Breast epithelium (tissue), 3 donors: ENCODE measurements around the gene DTNA.

ENCODE experiments used
- CTCF ChIP-seq, 3 donors: fragments of 450-650 bp; IDR thresholded peaks; one replicate each; pipeline ENCODE4 v1.5.1; 2016 to 2017; ENCODE audit warnings: antibody characterized with exemption in 3 of 3, mild to moderate bottlenecking in 3 of 3, moderate library complexity in 3 of 3
- POLR2A ChIP-seq: fragments of 450-650 bp; IDR thresholded peaks from one replicate; pipeline ENCODE4 v1.6.1; 2016; ENCODE audit warnings: antibody characterized with exemption, mild to moderate bottlenecking, moderate library complexity
- POLR2AphosphoS5 ChIP-seq, 3 donors: sonication (generic); formaldehyde crosslinking; IDR thresholded peaks; one replicate each; pipeline ENCODE4 v1.6.1; 2017; ENCODE audit warnings: antibody characterized with exemption in 3 of 3

DNA sequence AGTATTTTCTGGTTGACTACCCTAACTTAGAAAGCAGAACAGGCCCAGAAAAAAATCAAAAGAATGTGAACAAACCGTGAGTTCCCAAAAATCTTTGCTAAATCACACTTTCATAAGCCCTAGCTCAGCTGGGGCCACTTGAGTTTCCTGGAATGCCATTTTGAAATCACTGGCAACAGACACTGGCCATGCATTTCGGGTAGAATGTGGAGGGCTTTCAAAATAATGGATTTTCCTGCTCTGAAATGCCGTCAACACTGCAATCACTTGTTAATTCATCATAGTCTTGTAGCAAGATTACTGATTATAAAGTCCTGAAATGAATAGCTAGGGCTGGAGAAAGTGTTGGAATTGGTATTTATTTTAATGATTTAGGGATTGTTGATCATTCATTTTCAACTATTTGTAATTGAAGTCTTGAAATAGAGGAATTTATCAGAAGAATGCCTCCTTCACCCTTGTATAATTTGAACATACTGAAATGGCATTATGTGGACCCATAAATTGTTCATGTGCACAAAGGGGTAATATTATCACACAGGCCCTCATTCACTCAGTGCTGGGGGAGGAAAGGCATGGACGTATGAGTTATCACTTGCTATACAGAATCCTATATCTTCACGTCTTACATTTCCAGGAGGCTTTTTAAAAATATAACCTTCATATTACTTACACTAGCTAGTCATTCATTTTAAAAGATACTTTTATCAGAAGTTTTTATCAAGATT, 134.8 kb downstream of the DTNA start:
- TF ChIP-seq CTCF (IDR thresholded peaks at IDR 0.05) (no peak), POLR2A (no peak), POLR2AphosphoS5 (IDR thresholded peaks at IDR 0.05) (no peak)
